GM18873 (cell line): Measurements from ENCODE around the gene TENM4.

ENCODE experiments used
- ATAC-seq: cut with Tn5 transposase; IDR thresholded peaks from one replicate; pipeline ENCODE4 v1.9.1; 2021; ENCODE audit warnings: mild to moderate bottlenecking, moderate library complexity, moderate number of reproducible peaks; ENCODE audit not compliant: unreplicated experiment, low FRiP score

Gene TENM4

GRCh38 chr11:79393362-79394043, 47.3 kb downstream of the TENM4 start:
- no peak for ATAC-seq

GRCh38 chr11:79392161-79392560, 48.7 kb downstream of the TENM4 start:
- no peak for ATAC-seq

GRCh38 chr11:79390923-79391322, 49.9 kb downstream of the TENM4 start:
- ATAC-seq, result no peak

GRCh38 chr11:79390477-79390876, 50.4 kb downstream of the TENM4 start:
- ATAC-seq, result no peak

GRCh38 chr11:79388201-79388600, 52.6 kb downstream of the TENM4 start:
- ATAC-seq, result no peak

GRCh38 chr11:79383874-79384273, 57.0 kb downstream of the TENM4 start:
- no peak for ATAC-seq

GRCh38 chr11:79382301-79383050, 58.4 kb downstream of the TENM4 start:
- ATAC-seq, result no peak

GRCh38 chr11:79381036-79381435, 59.8 kb downstream of the TENM4 start:
- ATAC-seq, result no peak

- no peak for ATAC-seq
Observed at GRCh38 chr11:79377406-79377805, 63.4 kb downstream of the TENM4 start.

GRCh38 chr11:79375818-79376550, 64.8 kb downstream of the TENM4 start:
- no peak for ATAC-seq

GRCh38 chr11:79374727-79375126, 66.1 kb downstream of the TENM4 start:
- no peak for ATAC-seq

GRCh38 chr11:79371724-79372123, 69.1 kb downstream of the TENM4 start:
- no peak for ATAC-seq

- no peak for ATAC-seq
Observed at GRCh38 chr11:79371152-79371551, 69.7 kb downstream of the TENM4 start.

GRCh38 chr11:79369055-79369454, 71.8 kb downstream of the TENM4 start:
- ATAC-seq, result no peak

GRCh38 chr11:79367844-79368243, 73.0 kb downstream of the TENM4 start:
- no peak for ATAC-seq

- no peak for ATAC-seq
Observed at GRCh38 chr11:79366218-79366617, 74.6 kb downstream of the TENM4 start.

- no peak for ATAC-seq
Observed at GRCh38 chr11:79363861-79364378, 76.9 kb downstream of the TENM4 start.

- ATAC-seq, result no peak
Observed at GRCh38 chr11:79363256-79363655, 77.6 kb downstream of the TENM4 start.

- ATAC-seq, result no peak
Observed at GRCh38 chr11:79362821-79363220, 78.0 kb downstream of the TENM4 start.

- ATAC-seq, result no peak
Observed at GRCh38 chr11:79362206-79362757, 78.5 kb downstream of the TENM4 start.

GRCh38 chr11:79358258-79358657, 82.6 kb downstream of the TENM4 start:
- no peak for ATAC-seq
